PC-3 (cell line): ENCODE data around the gene UBAC2.

ENCODE experiments used
- CTCF ChIP-seq: fragments of 300-600 bp; sonication (generic); conservative IDR thresholded peaks from 2 replicates; pipeline ENCODE4 v1.5.1; 2017; ENCODE audit warnings: antibody characterized with exemption, low read depth, mild to moderate bottlenecking, low read length
- EZH2 ChIP-seq: fragments of 300-600 bp; sonication (generic); IDR thresholded peaks from one replicate; pipeline ENCODE4 v1.6.1; 2017; ENCODE audit warnings: antibody characterized with exemption, mild to moderate bottlenecking, low read length; ENCODE audit not compliant: unreplicated experiment

- no peak for TF ChIP-seq CTCF
- TF ChIP-seq EZH2, result no peak
Observed at GRCh38 chr13:99380921-99381645, 180.4 kb downstream of the UBAC2 start.
